NCI-H1105 treated with DMSO at 0.1 percent for 48 hours (cell line): ENCODE measurements around the gene PRDM15.

ENCODE experiments used
- DNase-seq: peaks from one replicate; lab custom pipeline; 2025; lab: John Stamatoyannopoulos, UW

PRDM15 gene

GRCh38 chr21:41907496-41908258, 28.5 kb upstream of the PRDM15 start:
- DNase-seq, result no peak

- DNase-seq, result no peak
These were observed 27.6 kb upstream of the PRDM15 start for GRCh38 chr21:41906770-41907169.

- no peak for DNase-seq
These were observed 24.6 kb upstream of the PRDM15 start for GRCh38 chr21:41903559-41904351.

GRCh38 chr21:41902946-41903345, 23.8 kb upstream of the PRDM15 start:
- DNase-seq, result no peak

GRCh38 chr21:41901782-41902181, 22.6 kb upstream of the PRDM15 start:
- no peak for DNase-seq

- DNase-seq, result no peak
These were observed 22.0 kb upstream of the PRDM15 start for GRCh38 chr21:41901099-41901498.

- DNase-seq, result no peak
These were observed 21.3 kb upstream of the PRDM15 start for GRCh38 chr21:41900401-41900800.

GRCh38 chr21:41899426-41900202, 20.5 kb upstream of the PRDM15 start:
- DNase-seq, result no peak

GRCh38 chr21:41898998-41899397, 19.9 kb upstream of the PRDM15 start:
- no peak for DNase-seq

- DNase-seq, result no peak
These were observed 18.6 kb upstream of the PRDM15 start for GRCh38 chr21:41897700-41898099.

GRCh38 chr21:41897047-41897669, 18.0 kb upstream of the PRDM15 start:
- no peak for DNase-seq

- no peak for DNase-seq
These were observed 16.7 kb upstream of the PRDM15 start for GRCh38 chr21:41895643-41896493.

- DNase-seq, result no peak
These were observed 15.9 kb upstream of the PRDM15 start for GRCh38 chr21:41894922-41895557.

GRCh38 chr21:41894511-41894910, 15.4 kb upstream of the PRDM15 start:
- DNase-seq, result no peak

GRCh38 chr21:41892726-41893125, 13.6 kb upstream of the PRDM15 start:
- no peak for DNase-seq

- no peak for DNase-seq
These were observed 12.0 kb upstream of the PRDM15 start for GRCh38 chr21:41891132-41891531.

- no peak for DNase-seq
These were observed 11.2 kb upstream of the PRDM15 start for GRCh38 chr21:41890355-41890754.

GRCh38 chr21:41888749-41889376, 9.7 kb upstream of the PRDM15 start:
- no peak for DNase-seq

GRCh38 chr21:41887667-41888066, 8.5 kb upstream of the PRDM15 start:
- DNase-seq, result no peak

- DNase-seq, result no peak
These were observed 7.2 kb upstream of the PRDM15 start for GRCh38 chr21:41886328-41886727.
